Middle frontal gyrus (tissue), 1 donor: ENCODE measurements around the gene ESYT2.
"Not testable (repeated sequence)": the region's sequence is repeated elsewhere in the genome, so short reads cannot be mapped to it uniquely, and the experiment has no call there.

Experiments used
- DNase-seq: peaks from one replicate; pipeline ENCODE4 v3.0.0-alpha.2; 2015; ENCODE audit warnings: low spot score; ENCODE audit errors: extremely low spot score

The ESYT2 gene

DNA sequence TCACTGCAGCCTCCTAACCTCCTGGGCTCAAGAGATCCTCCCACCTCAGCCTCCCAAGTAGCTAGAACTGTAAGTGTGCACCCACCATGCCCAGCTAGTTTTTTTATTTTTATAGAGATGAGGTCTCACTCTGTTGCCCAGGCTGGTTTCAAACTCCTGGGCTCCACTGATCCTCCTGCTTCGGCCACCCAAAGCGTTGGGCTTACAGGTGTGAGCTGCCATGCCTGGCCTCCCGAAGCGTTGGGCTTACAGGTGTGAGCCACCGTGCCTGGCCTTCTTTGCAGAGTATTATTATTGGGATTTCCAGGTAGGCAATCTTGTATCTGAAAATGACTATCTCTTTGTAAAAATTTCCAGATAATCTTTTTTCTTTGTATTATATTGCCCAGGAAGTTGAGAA lies 101.6 kb downstream of the ESYT2 start:
- no peak for DNase-seq

DNA sequence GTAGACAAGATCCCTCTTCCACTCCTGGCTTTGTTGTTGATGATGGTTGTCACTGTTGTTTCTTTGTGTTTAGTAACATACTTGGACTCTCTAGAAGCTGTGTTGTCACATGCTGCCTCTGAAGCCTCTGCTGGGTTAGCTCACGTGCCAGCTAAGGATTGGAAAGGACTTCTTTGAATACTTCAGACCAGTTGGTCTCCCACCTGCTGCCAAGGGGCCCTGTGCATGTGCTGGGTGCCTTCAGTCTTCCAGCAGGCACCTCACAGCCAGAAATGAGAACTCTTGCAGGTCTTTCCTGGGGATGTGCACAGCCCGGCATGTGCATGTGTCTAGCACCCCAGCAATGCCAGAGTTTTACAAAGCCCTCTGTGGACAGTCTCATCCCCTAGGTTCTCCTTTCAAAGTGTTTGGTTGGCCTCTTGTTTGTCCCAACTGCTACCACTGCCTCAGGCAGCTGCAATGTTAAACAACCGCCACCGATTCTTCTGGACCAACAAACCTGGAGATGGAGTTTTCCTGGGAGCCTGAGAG lies 103.0 kb downstream of the ESYT2 start:
- DNase-seq = no peak

DNA sequence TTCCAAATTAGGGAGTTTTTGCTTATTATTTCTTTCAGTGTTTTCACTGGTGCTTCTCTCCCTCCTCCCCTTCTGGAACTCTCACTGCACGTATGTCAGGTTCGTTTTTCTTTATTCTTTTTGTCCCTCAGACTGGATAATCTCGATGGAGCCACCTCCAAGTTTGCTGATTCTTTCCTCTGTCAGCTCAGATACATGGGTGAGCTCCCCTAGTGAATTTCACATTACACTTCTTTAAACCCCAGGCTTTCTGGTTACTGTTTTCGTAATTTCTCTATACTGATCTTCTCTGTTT lies 103.9 kb downstream of the ESYT2 start:
- DNase-seq = no peak

DNA sequence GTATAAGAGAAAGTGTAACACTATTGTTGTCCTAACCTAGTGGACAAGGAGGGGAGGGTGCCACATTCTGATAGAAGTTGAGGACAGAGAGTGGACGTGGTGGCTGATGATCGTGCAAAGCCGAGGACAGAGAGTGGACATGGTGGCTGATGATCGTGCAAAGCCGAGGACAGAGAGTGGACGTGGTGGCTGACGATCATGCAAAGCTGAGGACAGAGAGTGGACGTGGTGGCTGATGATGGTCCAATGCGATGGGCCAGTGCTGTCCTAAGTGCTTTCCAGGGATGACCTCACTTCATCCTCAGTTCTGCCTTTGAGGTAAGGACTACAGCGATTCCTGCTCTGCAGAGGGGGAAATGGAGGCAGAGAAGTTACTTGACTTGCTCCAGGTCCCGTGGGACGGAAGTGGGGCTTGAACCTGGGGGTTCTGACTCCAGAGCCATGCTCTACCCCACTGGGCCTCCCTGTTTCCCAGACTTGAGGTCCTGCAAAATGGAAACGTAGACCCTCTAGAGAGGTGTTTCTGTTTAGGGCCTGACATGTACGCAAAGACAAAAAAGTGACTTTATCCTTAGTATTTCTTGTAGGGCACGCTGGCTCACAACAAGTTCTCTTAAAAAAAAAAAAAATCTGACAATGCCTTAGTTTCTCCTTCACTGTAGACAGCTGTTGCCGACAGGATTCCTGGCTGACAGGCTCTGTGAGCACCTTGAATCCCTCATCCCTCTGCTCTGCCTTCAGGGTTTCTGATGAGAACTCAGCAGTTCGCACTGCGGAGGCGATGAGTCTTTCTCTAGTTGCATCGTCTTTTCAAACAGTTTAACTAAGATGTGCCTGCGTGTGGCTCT lies 104.4 kb downstream of the ESYT2 start:
- DNase-seq = no peak

DNA sequence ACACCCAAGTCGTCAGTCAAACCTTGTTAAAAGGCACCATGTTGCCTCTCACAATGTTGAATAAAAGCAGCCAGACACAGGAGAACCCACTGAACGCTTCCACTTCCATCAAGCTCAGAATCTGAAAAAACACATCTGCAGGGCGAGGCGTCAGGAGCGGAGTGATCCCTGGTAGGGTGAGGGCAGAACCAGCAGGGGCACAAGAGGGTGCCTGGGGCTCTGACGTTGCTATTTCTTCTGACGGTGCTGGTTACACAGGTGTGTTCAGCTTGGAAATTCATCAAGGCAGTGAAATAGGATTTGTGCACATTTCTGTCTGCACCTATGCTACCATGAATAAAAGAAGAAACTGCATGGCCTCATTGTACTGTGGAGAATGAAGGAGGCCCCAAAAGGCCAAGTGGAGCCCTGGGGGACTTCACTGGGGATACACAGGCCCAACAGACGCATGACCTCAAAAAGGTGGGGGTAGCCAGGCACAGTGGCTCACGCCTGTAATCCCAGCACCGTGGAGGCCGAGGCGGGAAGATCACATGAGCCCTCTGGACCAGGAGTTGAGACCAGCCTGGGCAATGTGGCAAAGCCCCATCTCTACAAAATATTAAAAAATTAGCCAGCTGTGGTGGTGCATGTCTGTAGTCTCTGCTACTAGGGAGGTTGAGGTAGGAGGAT lies 105.5 kb downstream of the ESYT2 start:
- no peak for DNase-seq

DNA sequence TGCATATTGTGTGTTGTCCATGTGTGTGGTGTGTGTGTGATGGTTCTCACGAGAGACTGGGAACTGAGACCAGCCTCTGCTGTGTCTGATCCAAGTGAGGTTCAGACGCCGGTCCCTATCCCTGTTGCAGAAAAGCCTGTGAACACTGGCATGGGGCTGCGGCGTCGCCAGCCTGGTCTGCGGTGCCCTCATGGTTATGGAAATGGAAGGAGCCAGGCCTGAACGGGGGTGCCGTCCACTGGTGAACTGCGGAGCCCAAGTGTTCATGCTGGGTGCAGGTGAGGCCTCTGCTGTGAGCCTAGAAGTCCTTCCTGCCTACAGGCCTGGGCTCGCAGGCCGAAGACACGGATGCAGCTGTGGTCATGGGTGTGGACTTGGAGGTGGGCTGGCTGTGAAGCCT lies 106.0 kb downstream of the ESYT2 start:
- DNase-seq = no peak

DNA sequence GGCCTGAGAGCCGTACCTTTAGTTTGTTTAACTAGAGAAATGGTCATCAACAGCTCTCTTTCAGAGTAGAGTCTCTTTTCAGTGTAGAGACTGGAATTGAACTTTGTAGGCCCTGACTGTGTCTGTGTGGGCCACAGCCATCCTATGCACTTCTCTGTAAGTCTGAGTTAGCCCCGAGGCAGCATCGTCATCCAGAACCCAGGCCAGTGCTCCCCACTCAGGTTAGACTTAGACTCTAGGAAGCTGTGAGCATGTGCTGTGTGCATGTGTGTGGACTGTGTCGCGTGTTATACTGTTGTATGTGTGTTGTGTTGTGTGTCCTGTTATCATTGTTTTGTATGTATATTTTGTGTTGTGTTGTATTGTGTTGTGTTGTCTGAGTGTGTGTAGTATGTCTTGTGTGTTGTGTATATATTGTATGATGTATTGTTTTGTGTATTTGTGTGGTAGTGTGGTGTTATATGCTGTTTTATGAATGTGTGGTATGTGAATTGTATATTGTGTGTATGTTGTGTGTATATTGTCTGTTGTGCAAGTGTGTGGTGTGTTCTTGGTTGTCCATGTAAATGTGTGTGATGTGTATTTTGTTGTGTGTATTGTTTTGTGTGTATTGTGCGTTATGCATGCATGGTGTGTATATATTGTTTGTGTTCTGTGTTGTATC lies 106.6 kb downstream of the ESYT2 start:
- no peak for DNase-seq

DNA sequence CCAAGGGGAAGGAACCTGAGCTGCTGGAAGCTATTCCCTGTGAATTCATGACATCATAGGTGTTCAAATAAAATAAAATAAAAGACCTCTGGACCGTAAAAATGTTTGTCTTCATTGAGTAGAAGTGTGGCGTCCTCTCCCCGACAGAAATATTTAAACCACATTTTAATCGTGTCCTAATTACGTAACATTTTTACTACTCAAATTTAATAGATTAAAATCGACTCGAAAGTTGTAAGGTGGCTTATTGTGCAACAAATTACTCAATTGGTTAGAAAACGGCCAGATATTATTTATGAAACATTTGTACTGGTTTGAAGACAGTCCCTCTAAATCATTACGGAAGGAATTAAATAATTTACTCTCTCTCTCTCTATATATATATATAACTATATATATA lies 109.2 kb downstream of the ESYT2 start:
- no peak for DNase-seq

DNA sequence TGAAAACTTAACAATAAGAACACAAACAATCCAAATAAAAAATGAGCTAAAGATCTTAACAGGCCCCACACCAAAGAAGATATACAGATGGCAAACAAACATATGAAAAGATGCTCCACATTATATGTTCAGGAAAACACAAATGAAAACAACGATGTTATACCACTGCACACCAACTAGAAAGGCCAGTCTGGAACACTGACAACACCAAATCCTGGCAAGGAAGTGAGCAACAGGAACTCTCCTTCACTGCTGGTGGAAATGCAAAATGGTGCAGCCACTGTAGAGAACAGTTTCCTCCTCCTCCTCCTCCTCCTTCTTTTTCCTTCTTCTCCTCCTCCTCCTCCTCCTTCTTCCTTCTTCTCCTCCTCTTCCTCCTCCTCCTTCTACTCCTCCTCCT lies 112.5 kb downstream of the ESYT2 start:
- no peak for DNase-seq

DNA sequence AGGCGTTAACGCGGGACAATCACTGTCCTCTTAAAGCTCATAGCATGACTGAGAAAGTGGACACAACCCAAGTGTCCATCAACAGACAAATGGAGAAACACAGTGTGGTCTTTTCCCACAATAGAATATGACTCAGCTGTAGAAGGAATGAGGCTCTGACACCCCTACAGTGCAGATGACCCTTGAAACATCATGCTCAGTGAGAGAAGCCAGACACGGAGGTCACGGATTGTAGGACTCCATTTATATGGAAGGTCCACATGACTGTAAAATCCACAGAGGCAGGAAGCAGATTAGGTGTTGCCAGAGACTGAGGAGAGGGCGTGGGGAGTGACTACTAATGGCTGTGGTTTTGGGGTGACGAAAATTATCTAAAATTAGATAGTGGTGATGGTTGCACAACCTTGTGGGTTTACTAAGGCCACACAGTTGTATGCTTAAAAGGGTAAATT lies 118.6 kb downstream of the ESYT2 start:
- no peak for DNase-seq

DNA sequence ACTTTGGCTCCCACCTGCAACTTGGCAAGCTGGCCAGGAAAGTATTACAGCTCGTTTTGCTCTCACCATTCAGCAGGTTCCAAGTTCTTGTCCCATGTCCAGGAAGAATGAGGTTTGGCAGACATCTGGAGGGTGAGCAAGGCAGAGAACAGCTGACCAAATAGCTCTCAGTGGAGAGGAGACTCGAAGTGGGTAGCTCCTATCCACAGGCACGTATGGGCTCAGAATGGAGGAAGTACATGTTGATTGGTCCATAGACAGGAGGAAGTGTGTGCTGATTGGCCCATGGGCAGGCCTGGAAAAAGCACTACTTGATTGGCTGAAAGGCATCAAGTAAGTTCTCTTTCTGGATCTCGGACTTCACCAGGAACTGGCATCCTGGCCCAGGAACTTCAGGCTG lies 121.7 kb downstream of the ESYT2 start:
- DNase-seq = no peak

DNA sequence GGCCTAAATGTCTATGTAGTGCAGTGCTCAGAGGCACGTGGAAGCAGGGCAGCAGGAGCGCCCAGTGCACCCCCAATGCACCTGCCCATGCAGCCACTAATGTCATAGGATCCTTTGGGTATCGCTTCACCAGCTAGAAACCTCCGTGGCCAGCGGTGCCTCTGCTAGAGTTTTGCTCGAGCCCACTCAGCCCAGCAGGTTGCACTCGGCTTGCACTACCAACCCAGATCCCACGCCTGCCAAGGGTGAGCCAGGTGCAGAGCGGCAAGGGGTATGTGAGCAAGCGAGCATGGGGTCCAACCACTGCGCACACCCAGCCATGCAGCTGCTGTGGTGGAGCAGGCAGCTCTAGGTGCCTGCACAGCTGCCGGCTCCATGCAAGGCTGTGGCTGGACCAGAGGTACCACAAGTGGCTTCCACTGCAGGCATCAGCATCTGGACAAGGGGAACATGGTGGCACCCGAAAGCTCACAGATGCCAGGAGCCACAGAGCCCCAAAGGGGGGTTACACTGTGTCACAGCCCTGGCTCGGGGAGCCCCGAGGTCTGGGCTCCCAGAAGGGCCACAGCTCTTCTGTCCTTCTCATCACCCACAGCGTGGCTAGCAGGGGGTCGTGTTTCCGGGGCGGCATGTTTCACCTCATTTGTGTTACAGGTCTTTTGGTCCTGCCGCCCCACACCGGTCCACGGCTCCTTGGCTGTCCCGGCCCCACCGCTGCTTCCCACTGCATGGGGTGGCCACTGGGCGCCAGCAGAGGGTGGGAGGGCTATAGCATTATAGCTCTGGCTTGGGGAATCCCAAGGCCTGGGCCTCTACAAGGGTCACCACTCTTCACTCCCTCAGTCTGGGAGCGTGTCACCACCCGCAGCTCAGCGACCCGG lies 122.4 kb downstream of the ESYT2 start:
- no peak for DNase-seq

DNA sequence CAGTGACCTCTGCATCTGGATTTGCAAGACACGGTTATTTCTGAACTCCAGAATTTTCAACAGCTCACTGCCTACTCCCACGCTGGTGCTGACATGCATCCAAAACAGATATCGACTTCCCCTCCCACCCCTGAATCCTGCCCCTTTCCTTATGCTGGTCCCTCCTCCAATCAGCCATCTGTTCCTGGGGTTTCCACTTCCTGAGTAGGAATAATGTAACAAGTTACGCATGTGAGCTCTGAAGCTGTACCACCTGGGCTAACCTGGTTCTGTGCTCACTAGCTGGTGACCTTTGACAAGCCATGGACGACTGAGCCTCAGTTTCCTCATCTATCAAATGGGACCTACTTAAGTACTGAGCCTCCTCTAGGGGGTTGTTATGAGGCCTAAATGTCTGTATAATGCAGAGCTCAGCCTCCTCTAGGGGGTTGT lies 123.0 kb downstream of the ESYT2 start:
- no peak for DNase-seq

DNA sequence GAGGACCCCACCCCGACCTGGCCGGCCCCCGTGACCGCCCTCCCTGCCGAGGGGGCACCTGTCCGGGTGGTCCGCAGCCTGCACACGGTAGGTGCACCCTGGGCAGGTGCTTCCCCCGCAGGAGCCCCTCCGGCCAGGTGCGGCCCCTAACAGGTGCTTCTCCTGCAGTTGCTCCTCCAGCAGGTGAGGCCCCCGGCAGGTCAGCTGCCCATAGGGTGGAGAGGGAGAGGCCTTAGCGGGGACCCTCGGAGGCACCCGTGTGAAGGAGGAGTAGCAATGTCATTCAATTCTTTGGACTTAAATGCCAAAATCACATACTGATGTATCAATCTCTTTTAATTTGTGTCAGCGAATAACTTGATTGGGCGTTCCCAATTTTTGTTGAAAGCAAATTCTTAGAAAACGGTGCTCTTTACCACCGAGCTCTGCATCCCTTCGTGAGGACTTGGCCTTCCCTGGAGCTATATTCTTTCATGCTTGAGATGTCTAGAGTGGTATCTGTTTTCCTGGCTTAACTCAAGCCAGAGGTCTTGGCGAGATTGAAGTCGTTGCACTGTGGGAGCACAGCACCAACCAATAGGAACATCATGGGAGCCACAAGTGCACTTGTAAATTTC lies 124.0 kb downstream of the ESYT2 start:
- no peak for DNase-seq

DNA sequence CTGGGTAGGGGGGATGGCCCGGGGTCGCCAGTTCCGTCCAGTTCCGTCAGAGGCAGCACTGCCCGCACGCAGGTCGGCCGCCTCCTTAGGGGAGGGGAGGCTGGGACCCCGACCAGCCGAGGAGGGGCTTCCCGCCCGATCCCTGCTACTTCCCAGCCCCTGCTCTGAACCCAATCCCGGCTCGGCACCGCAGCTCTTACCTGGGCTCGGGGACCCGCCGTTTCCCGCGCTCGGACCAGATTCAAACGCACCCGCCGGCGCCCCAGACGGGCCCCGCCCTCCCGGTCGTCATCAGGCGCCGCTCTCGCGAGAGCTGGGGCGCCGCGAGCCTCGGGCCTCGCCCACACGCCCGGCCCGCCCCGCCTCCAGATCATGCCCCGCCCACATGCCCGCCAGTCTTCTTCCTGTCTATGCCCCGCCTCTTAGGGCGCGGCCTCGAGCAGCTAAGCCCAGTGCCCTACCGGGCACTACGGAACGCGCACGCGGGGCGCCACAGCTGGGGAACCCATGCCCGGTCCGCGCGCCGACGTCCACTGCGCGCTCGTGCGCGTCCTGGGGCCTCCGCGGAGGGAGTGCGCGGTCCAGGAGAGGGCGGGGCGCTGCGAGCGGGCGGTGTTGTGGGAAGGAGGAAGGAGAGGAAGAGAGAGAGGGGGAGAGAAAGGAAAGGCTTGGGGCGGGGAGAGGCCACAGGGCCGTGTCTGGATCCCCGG lies 124.6 kb downstream of the ESYT2 start, which contains the start of gene NCAPG2:
TSS of gene NCAPG2 (minus strand) at position 281 of the 710 bp plus-strand sequence. CDS start 2,905 bp downstream, outside the sequence.
- DNase-seq = peak; percentile 95

DNA sequence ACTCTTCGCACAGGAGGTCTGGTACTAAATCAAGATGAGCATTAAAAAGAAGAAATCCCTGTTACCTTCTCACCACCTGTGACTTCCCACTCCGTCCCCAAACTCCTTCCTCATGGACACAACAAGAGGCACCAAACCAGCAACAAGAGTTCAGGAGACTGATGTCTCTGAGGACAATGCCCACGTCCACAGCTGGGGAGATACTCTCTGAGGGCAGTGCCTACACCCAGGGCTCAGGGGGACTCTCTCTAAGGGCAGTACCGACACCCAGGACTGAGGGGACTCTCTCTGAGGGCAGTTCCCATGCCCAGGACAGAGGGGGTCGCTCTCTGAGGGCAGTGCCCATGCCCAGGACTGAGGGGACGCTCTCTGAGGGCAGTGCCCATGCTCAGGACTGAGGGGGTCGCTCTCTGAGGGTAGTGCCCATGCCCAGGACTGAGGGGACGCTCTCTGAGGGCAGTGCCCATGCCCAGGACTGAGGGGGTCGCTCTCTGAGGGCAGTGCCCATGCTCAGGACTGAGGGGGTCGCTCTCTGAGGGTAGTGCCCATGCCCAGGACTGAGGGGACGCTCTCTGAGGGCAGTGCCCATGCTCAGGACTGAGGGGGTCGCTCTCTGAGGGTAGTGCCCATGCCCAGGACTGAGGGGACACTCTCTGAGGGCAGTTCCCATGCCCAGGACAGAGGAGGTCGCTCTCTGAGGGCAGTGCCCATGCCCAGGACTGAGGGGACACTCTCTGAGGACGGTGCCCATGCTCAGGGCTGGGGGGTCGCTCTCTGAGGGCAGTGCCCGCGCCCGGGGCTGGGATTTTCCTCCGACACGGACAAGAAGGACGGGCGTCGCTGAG lies 125.4 kb downstream of the ESYT2 start:
- DNase-seq = not testable (repeated sequence)

DNA sequence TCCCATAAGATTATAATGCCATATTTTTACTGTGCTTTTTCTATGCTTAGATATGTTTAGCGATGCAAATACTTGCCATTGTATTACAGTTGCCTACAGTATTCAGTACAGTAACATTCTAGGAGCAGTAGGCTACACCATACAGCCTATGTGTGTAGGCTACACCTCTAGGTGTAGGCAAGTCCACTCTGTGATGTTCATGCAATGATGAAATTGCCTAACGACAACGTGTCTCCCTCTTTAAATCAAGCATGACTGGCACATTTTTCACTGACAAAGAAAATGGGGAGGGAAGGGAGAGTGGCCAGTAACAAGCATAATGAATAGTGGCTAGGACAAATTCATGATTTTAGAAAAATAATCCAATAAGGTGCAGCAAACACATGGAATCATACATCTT lies 126.4 kb downstream of the ESYT2 start:
- no peak for DNase-seq

DNA sequence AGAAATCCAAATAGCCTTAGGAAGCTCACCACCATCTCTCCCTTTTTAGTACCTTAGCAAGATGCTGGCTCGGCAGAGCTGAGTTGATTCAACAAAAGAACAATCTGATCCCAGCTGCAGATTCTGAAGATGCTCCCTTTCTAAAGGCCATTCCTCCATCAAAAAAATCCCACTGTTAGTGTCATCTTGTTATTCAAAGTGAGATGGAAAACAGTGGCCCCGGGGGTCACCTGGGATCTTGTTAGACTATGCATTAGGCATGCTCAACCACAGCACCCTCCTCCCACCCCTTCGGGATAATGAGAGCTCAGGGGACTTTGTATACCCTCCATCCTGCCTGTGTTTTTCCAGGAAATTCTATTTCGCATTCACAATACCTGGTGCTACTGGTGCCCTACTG lies 127.1 kb downstream of the ESYT2 start:
- no peak for DNase-seq

DNA sequence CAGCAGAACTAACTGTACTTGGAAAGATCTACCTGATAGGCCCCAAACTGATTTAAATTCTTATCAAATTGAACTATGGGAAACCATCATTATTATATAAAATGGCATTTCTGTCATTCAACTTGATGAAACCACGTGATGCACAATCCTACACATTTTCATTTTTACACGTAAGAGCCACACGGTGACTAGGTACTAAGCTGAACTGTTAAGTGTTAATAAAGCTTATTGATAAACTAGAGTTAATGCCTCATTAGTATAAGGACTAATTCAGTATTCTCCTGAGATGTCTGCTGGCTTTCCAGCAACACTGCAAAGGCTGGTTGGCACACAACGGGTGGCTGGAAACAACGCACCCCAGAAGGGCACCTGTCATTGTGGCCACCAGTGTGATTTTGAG lies 129.3 kb downstream of the ESYT2 start:
- DNase-seq = no peak
